Left ventricle myocardium inferior (tissue), 1 donor: ENCODE measurements around the gene KRTAP9-7. TPM values are rescaled to one million over a fixed set of nuclear protein-coding genes. Genes with fewer than 3 reads are reported as not detected.

Experiments used
- DNase-seq: peaks from one replicate; pipeline ENCODE4 v3.0.0-alpha.2; 2020
- H3K27ac ChIP-seq: fragments of 200-600 bp; replicated peaks from 2 replicates; pipeline ENCODE4 v1.8.0; 2021
- H3K27me3 ChIP-seq: fragments of 200-600 bp; 2 replicates; pipeline ENCODE4 v1.8.0; 2021; ENCODE audit warnings: low read depth
- H3K36me3 ChIP-seq: fragments of 200-600 bp; 2 replicates; pipeline ENCODE4 v1.8.0; 2021
- H3K4me1 ChIP-seq: fragments of 200-600 bp; 2 replicates; pipeline ENCODE4 v1.8.0; 2021
- H3K4me3 ChIP-seq: fragments of 200-600 bp; 2 replicates; pipeline ENCODE4 v1.8.0; 2021; ENCODE audit warnings: mild to moderate bottlenecking, moderate library complexity
- H3K9me3 ChIP-seq: fragments of 200-600 bp; replicated peaks from 2 replicates; pipeline ENCODE4 v1.8.0; 2021
- intact Hi-C: fragments of 100-400 bp; cut with micrococcal nuclease; formaldehyde crosslinking; loops from one replicate; pipeline ENCODE4 v1.11.0; 2022
- total RNA-seq: library from RNA; stranded (reverse); fragmentation: NEBNext Ultra II Directional; extraction: Animal tissue kit (Norgen Biotek cat#: 25700); gene quantifications from one replicate; pipeline ENCODE4 v1.2.1, GENCODE V29; 2021
- TF ChIP-seq, protein P1 (sequence below): fragments of 200-600 bp; IDR thresholded peaks from 2 replicates; pipeline ENCODE4 v1.8.0; 2021; ENCODE audit warnings: antibody characterized with exemption, mild to moderate bottlenecking, borderline replicate concordance
- donor health status: DM: no; HTN: yes; CAD: no; lungs with severe emphysema.

Gene KRTAP9-7
- total RNA-seq, 1 donor from 2014 or later = not detected

DNA sequence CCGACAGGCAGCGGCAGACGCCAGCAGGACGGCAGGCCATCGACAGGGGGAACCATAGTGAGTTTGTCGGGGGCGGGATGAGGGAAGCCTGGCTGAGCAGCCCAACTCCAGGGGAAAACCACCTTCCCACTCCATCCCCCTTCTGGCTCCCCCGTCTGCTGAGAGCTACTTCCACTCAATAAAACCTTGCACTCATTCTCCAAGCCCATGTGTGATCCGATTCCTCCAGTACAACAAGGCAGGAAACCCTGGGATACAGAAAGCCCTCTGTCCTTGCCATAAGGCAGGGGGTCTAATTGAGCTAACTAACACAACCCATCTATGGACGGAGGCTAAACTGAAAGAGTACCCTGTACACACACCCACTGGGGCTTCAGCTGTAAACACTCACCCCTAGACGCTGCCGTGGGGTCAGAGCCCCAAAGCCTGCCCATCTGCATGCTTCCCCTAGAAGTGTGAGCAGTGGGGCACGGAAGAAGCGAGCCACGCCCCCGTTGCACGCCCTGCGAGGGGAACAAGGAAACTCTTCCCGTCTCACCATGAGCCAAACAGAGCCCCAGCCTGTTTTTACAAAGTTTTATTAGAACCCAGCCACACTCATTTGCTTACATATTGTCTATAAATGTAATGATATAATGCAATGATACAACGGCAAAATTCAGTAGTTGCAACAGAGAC is 23.1 kb downstream of the KRTAP9-7 start:
- Histone ChIP-seq H3K4me3 (no peak overlapping the region), H3K27me3 (peaks cover 17% of the 10 kb centered on the region)
- TF ChIP-seq, protein P1, sequence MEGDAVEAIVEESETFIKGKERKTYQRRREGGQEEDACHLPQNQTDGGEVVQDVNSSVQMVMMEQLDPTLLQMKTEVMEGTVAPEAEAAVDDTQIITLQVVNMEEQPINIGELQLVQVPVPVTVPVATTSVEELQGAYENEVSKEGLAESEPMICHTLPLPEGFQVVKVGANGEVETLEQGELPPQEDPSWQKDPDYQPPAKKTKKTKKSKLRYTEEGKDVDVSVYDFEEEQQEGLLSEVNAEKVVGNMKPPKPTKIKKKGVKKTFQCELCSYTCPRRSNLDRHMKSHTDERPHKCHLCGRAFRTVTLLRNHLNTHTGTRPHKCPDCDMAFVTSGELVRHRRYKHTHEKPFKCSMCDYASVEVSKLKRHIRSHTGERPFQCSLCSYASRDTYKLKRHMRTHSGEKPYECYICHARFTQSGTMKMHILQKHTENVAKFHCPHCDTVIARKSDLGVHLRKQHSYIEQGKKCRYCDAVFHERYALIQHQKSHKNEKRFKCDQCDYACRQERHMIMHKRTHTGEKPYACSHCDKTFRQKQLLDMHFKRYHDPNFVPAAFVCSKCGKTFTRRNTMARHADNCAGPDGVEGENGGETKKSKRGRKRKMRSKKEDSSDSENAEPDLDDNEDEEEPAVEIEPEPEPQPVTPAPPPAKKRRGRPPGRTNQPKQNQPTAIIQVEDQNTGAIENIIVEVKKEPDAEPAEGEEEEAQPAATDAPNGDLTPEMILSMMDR = no peak

DNA sequence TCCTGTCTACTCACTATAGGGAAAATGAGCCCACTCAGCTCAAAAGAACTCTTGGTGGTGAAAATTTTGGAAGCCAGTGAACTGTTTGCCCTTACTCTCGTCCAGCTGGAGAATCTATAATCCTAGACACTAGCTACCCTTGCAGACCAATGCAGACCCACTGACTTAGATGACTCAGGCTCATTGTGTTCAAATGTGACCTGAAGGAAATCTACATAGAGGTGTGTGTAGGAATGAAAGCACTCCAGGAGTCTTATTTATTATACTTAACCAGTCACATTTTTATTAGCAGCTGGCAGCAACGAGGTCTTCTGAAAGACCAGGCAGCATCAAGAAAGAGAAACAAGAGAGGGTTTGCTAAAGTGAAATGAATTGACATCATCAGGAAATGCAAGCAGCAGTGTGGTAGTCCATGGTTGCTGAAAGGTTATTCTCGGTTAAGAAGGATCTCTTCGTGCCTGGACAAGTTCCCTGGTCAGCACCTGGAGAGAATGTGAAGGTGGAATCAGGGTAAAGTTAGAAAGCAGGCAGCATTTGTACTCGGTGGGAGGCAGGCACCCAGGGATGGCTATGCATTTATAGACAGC is 25.8 kb downstream of the KRTAP9-7 start:
- H3K4me3 ChIP-seq = no peak overlapping the region

More for the DNA sequence above, 23.1 kb downstream of the KRTAP9-7 start:
- Histone ChIP-seq H3K36me3 (no peaks in the 10 kb centered on the region), H3K9me3 (peaks cover 9% of the 10 kb centered on the region), H3K27ac (no peak overlapping the region), H3K4me1 (peaks cover 7% of the 10 kb centered on the region)
- intact Hi-C loops = no loop called here
- no peak for DNase-seq

DNA sequence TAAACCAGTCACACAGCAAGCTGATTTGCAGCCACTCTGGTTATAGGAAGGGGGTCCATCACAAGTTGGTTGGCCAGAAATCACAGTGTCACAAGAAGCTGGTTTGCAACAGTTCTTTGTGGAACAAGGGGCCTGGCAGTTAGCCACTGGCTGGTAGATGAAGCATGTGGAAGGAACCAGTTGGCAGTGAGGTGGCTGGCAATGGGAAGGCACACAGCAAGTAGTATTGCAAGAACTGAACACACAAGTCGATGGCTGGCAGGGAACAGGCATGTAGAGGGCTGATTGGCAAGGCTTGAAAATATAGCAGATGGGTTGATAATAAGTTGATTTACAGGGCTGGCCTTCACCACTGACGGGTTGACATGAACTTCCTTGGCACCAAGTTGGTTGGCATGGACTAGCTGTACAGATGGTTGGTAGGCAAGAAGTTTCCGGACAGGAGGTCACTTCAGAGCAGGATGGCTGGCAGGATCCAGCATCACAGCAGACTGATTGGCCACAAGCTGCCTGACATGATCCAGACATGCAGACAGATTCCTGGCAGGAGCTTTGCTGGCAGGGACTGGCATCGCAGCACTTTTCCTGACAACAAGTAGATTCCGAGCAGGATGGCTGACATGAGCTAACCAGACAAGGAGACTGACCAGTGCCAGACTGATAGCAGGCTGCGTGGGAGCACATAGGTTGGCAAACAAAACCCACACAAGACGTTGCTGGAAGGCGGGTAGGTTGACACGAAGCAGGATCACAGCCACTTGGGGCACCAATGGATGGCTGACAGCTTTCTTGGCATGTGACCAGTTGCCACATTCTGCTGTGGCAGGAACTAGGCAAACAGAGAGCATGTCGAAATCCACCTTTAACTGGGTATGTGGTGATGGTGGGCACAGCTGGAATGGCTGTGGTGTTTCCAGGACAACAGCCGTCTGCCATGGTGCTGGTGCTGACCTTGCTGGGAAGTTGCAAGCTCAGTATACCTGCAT is 26.7 kb downstream of the KRTAP9-7 start, which contains the start of gene KRTAP29-1:
TSS of gene KRTAP29-1 (minus strand) at position 936 of the 986 bp plus-strand sequence. CDS start at position 936, 0 bp downstream.
- intact Hi-C loops = no loop called here
- DNase-seq = peak; percentile 61
- Histone ChIP-seq H3K27me3 (peaks cover 43% of the 10 kb centered on the region), H3K4me3 (no peak within 1 kb of the TSS), H3K36me3 (no peaks in the 10 kb centered on the region), H3K4me1 (peaks cover 7% of the 10 kb centered on the region), H3K27ac (peak within 1 kb of the TSS; percentile 32), H3K9me3 (peaks cover 9% of the 10 kb centered on the region)
- TF ChIP-seq, protein P1 = no peak

More for the DNA sequence above, 25.8 kb downstream of the KRTAP9-7 start:
- TF ChIP-seq, protein P1 = no peak
- H3K27ac ChIP-seq = no peak overlapping the region
- H3K9me3 ChIP-seq = peaks cover 9% of the 10 kb centered on the region
- DNase-seq = no peak
- peaks cover 33% of the 10 kb centered on the region for H3K27me3 ChIP-seq
- H3K36me3 ChIP-seq = no peaks in the 10 kb centered on the region
- H3K4me1 ChIP-seq = peaks cover 7% of the 10 kb centered on the region
- intact Hi-C loops = no loop called here

DNA sequence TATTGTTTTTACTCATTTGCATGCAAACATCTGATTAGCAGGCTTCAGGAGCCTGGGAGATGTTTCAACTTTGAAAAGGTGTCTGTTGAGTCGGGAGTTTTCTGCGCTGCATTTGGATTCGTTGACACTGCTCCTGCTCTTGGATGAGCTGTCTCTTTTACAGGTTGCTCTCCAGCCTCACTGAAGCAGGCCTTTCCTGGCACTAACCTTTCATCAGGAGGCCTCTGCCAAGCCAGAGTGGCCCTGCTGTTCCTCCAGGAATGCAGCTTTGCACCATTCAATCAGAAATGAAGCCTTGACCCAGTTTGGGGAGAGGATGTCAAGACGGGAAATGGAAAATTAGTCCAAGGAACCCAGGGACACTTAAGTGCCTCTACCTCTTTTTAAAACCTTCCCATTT is 27.5 kb downstream of the KRTAP9-7 start:
- Histone ChIP-seq H3K9me3 (peaks cover 9% of the 10 kb centered on the region), H3K36me3 (no peaks in the 10 kb centered on the region), H3K4me3 (no peak overlapping the region), H3K27me3 (peaks cover 46% of the 10 kb centered on the region), H3K27ac (peak overlapping the region; percentile 32), H3K4me1 (peaks cover 7% of the 10 kb centered on the region)
- no peak for DNase-seq
- TF ChIP-seq, protein P1 = no peak
- intact Hi-C loops = no loop called here

DNA sequence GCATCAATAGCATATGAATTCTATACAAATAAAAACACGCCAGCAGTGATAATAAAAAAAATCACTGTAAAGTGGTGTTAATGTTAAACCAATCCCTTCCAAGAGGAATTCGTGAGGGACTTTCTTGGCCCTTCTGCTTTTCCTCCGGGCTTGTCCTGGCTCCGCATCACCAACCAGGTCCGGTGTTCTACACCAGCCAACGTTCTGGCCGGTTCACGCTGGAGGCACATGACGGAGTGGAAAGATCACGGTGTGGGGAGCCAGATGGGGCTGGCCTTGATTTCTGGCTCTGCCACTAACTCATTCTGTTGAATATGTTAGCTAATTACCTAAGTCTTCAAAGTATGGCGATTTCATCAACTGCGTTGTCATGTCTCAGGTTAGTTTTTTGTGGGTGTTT is 28.6 kb downstream of the KRTAP9-7 start:
- Histone ChIP-seq H3K4me3 (no peak overlapping the region), H3K27ac (no peak overlapping the region), H3K4me1 (peaks cover 13% of the 10 kb centered on the region), H3K27me3 (peaks cover 47% of the 10 kb centered on the region), H3K9me3 (peaks cover 9% of the 10 kb centered on the region), H3K36me3 (no peaks in the 10 kb centered on the region)
- no peak for DNase-seq
- intact Hi-C loops = no loop called here
- TF ChIP-seq, protein P1 = no peak
